ENCODE measurements around the gene RRAGC. TPM values are rescaled to one million over a fixed set of nuclear protein-coding genes. Genes with fewer than 3 reads are reported as not detected.

The RRAGC gene
- polyA plus RNA-seq, 2 of the 4 experiments (the other 2 are of a cell fraction), result 10.9 to 18.0 TPM

GRCh38 chr1:38898653-38899230, 39.2 kb upstream of the RRAGC start:
- no peak overlapping the region for H3K4me2 ChIP-seq
- no peak overlapping the region for H3K27ac ChIP-seq
- H3K9me3 ChIP-seq, result no peaks in the 10 kb centered on the region
- H3K4me3 ChIP-seq, result no peak overlapping the region
- CTCF ChIA-PET, result interaction anchor here (1.0 kb wide), 1 partner anchor 11 kb away, joined by 3 read pairs; no protein-coding TSS in a partner anchor
- ATAC-seq (peak in 1 of 2 experiments; percentile 39; a peak in 1 of 6 replicates), FAIRE-seq (no peak), DNase-seq (ENCODE audit: low read depth in 1 of 2, low spot score in 1 of 2) (no peak)
- no peak for TF ChIP-seq ESRRA (IDR thresholded peaks at IDR 0.05; ENCODE audit: borderline replicate concordance, low read length)
- TF ChIP-seq EP300 (IDR thresholded peaks at IDR 0.05), result no peak
- no peak for TF ChIP-seq EHF (CRISPR knock-in tag; IDR thresholded peaks at IDR 0.05)
- no peak for TF ChIP-seq USF2 (IDR thresholded peaks at IDR 0.05)
- no peak for TF ChIP-seq CBX2 (IDR thresholded peaks at IDR 0.05; ENCODE audit: borderline replicate concordance, low read depth)
- no peak for TF ChIP-seq POLR2AphosphoS2 (conservative IDR thresholded peaks at IDR 0.05; ENCODE audit: low read length)
- TF ChIP-seq NPAS2 (CRISPR knock-in tag; IDR thresholded peaks at IDR 0.05; ENCODE audit: borderline replicate concordance), result no peak
- no peak for TF ChIP-seq HOXB5 (CRISPR knock-in tag; IDR thresholded peaks at IDR 0.05)
- no peak for TF ChIP-seq ATOH8 (CRISPR knock-in tag; IDR thresholded peaks at IDR 0.05; ENCODE audit: low read depth)
- TF ChIP-seq, protein P1, sequence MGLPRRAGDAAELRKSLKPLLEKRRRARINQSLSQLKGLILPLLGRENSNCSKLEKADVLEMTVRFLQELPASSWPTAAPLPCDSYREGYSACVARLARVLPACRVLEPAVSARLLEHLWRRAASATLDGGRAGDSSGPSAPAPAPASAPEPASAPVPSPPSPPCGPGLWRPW (IDR thresholded peaks at IDR 0.05), result no peak
- no peak for TF ChIP-seq PBX3 (IDR thresholded peaks at IDR 0.05)
- no peak for TF ChIP-seq CHD2 (IDR thresholded peaks at IDR 0.05; ENCODE audit: low read length, partially characterized antibody)
- TF ChIP-seq POLR2A (IDR thresholded peaks at IDR 0.05; ENCODE audit: low read length), result no peak
- H3K4me1 ChIP-seq, result no peaks in the 10 kb centered on the region
- POLR2A ChIA-PET, result no interaction called here

GRCh38 chr1:38896169-38896568, 36.6 kb upstream of the RRAGC start:
- no peak for FAIRE-seq
- 99% methylated on average over 2 of the region's 2 CpGs for WGBS (ENCODE audit: missing lambda C conversion rate)

More at GRCh38 chr1:38896169-38896568, 36.6 kb upstream of the RRAGC start:
- TF ChIP-seq JUN (IDR thresholded peaks at IDR 0.05) (no peak), RARB (CRISPR knock-in tag; IDR thresholded peaks at IDR 0.05) (no peak), FOSL2 (IDR thresholded peaks at IDR 0.05) (no peak), FOSL2 (CRISPR knock-in tag; IDR thresholded peaks at IDR 0.05) (no peak), CEBPB (IDR thresholded peaks at IDR 0.05) (no peak), ATOH8 (CRISPR knock-in tag; IDR thresholded peaks at IDR 0.05; ENCODE audit: low read depth) (no peak), TFCP2L1 (CRISPR knock-in tag; IDR thresholded peaks at IDR 0.05) (no peak), ELK1 (IDR thresholded peaks at IDR 0.05; ENCODE audit: low read depth, low read length) (no peak), PHF8 (IDR thresholded peaks at IDR 0.05; ENCODE audit: borderline replicate concordance, low read depth) (no peak), ZC3H11A (IDR thresholded peaks at IDR 0.05) (no peak), MAZ (IDR thresholded peaks at IDR 0.05; ENCODE audit: borderline replicate concordance, low read depth, low read length) (no peak), FOSB (CRISPR knock-in tag; IDR thresholded peaks at IDR 0.05) (no peak), FOXS1 (CRISPR knock-in tag; IDR thresholded peaks at IDR 0.05) (no peak), EHMT2 (IDR thresholded peaks at IDR 0.05; ENCODE audit: low read depth) (no peak), ESRRA (IDR thresholded peaks at IDR 0.05; ENCODE audit: borderline replicate concordance, low read length) (no peak)
- DNase-seq (ENCODE audit: low read depth in 1 of 2, low spot score in 1 of 2) (no peak), ATAC-seq (no peak)
- Histone ChIP-seq H3K27ac (no peak overlapping the region), H3K9me3 (no peaks in the 10 kb centered on the region), H3K4me2 (no peak overlapping the region), H3K4me3 (no peak overlapping the region), H3K4me1 (no peaks in the 10 kb centered on the region)
- ChIA-PET POLR2A (no interaction called here), CTCF (no interaction called here)

Data from A549 (cell line).